HG03460 (cell line): Measurements from ENCODE around the gene RGS9BP.
"Not testable (repeated sequence)": the region's sequence is repeated elsewhere in the genome, so short reads cannot be mapped to it uniquely, and the experiment has no call there.

ENCODE experiments used
- ATAC-seq: cut with Tn5 transposase; IDR thresholded peaks from one replicate; pipeline ENCODE4 v1.9.1; 2021; ENCODE audit not compliant: unreplicated experiment

The RGS9BP gene

DNA sequence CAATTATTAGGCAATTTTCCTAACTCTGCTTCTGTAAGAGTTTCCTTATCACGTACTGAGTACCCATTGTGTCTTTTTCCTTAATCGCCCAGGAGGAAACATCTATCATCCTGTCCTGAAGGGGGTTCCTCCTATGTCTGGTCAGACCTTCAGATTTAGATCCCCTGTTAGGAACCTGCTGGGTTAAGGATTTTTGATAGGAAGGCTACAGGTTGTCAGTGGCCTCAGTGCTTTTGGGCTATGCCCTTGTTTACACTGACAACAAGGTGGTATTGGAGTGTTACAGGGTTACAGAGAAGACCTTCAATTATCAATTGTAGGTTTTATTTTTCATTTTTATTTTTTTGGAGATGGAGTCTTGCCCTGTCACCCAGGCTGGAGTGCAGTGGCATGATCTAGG, 19.2 kb downstream of the RGS9BP start:
- ATAC-seq, result not testable (repeated sequence)

DNA sequence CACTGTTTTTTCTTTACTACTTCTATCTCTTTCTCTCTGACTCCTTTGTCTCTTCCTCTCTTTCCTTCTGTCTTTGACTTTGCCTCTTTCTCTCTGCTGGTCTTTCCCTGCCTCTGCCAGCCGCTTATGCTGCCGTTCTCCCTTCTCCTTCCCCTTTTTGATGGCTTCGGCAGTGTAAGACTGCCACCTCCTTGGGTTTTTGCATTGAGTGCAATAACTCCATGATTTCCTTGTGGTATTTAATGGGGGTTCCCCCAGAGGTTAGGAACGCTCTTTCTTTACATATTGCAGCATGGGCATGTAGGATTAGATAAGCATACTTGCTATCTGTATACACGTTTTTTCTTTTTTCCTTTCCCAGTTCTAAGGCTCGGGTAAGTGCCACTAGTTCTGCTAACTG, 19.9 kb downstream of the RGS9BP start:
- ATAC-seq, result not testable (repeated sequence)

DNA sequence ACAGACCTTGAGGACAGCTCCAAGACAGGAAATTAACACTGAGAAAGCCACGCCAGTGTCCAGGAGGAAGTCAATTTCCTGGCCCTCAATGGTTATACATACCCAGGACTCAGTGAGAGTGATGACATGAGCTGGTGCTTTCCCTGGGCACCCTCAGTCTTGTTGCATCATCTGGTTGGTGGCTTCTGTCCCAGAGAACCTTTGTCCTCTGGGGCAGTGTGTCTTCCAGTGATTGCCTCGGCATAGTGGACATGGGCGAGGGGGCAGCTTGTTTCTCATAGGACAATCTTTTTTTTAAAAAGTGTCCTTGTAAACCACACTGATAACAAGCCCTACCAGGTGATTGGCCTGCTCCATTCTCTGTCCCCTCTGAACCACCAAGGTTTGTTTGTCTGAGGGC, 21.1 kb downstream of the RGS9BP start:
- not testable (repeated sequence) for ATAC-seq

DNA sequence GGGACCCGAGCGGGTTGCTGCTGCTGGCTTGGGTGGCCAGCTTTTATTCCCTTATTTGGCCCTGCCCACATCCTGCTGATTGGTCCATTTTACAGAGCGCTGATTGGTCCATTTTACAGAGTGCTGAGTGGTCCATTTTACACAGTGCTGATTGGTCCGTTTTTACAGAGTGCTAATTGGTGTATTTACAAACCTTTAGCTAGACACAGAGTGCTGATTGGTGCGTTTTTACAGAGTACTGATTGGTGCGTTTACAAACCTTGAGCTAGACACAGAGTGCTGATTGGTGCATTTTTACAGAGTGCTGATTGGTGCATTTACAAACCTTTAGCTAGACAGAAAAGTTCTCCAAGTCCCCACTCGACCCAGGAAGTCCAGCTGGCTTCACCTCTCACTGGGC, 24.5 kb downstream of the RGS9BP start:
- not testable (repeated sequence) for ATAC-seq

DNA sequence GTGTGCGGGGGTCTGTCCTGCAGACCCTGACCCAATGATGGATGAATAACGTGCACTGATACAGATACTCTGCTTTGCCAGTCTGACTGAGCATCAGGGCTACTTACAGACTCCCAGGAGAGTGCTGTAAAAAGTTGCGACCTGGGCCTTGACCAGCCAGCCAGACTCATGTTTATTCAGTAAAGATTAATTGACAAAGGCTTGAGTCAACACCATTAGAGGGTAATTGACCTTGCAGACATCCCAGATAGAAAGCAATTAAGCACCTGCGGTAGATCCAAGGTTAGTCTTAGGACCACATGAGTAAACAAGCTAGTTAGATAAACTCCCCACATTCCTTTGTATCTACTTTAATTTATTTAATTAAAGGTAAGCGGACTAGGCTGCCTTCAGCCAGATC, 26.4 kb downstream of the RGS9BP start:
- ATAC-seq, result no peak

DNA sequence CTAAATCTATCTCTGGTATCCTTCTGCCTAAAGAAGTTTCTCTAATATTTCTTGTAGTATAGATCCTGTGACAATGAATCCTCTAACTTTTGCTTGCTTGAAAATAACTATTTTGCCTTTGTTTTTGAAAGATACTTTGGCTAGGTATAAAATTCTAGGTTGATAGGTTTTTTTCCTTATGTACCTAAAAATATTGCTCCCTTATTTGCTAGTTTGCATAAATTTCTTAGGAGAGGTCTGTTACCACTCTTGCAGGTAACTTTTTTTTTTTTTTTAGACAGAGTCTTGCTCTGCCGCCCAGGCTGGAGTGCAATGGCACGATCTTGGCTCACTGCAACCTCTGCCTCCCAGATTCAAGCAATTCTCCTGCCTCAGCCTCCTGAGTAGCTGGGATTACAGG, 28.4 kb downstream of the RGS9BP start:
- ATAC-seq, result not testable (repeated sequence)

DNA sequence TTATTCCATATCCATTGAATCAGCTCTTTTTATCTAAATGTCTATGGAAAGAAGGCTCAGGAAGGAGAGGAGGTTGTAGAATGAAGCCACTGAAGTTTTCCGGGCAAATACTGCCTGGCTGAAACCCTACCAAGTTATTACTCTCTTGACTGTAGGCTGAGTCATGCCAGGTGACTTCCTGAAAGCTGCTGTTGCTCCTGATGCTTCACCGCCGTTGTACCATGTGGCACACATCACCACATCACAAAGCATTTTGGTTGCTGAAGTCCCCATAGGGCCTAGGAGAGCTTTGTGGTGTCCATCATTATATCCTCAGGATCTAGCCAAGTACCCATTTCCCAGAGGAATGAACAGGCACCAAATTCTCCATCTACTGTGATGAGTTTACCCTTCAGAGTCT, 32.8 kb downstream of the RGS9BP start:
- ATAC-seq, result no peak

DNA sequence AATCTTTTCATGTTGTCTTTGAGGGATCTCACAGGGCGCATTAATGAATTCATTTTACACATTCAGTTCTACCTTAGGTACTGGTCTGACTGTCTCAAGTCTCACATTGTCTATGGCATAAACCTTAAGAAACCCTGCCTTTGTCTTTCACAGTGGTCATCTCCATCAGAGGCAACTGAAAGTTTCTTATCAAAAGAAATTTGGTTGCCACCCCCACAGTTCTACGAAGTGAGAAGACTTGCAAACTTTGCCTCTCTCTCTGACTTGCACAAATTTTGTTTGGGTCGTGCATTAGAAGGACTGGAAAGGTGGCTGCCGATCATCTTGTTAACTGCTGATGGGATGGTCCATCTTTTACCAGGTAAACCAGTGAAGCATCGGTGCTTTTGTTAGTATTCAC, 33.4 kb downstream of the RGS9BP start:
- no peak for ATAC-seq

DNA sequence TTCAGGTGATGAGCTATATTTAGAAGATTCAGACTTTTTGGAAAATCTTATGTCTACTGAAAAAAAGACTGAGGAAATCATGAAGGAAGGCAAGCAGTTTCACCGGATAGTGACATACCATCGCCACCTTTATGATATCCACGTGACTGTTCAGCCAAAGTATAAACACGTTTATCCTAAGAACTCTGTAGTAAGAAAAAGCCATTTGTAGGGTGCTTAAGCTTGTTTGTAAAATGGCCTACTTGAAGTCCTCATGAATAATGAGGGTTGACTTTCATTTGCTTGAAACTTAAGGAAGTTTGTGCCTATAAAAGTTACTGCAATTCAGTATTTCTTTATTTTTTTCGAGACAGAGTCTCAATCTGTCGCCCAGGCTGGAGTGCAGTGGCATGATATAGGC, 36.1 kb downstream of the RGS9BP start:
- ATAC-seq, result no peak

DNA sequence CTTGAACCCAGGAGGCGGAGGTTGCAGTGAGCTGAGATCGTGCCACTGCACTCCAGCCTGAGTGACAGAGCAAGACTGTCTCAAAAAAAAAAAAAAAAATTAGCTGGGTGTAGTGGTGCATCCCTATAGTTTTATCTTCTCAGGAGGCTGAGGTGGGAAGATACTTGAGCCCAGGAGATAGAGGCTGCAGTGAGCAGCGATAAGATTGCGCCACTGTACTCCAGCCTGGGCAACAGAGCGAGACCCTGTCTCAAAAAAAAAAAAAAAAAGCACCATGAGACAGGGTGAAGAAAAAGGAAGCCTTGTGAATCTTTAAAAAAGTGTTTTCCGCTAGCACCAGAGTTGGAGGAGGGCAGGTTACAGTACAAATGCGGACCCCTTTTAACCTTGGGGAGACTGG, 40.6 kb downstream of the RGS9BP start:
- not testable (repeated sequence) for ATAC-seq

DNA sequence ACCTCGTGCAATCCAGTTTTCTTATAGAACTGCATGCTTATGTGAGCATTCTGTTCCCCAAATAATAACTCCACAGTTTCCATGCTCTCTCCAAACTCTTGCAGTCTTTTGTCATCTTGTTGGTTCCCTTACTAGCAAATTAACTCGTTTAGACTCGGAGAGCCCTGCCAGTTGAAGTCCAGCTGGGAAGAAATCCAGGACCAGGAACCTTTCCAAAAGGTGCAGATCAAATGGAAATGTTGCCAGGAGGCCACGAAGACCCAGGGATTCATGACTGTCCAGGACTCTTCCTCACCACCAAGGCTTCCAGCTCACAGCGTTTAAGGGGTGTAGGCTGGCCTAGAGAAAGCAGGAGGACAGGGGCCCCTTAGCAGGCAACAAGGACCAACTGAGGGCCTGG, 41.8 kb downstream of the RGS9BP start:
- ATAC-seq, result no peak

DNA sequence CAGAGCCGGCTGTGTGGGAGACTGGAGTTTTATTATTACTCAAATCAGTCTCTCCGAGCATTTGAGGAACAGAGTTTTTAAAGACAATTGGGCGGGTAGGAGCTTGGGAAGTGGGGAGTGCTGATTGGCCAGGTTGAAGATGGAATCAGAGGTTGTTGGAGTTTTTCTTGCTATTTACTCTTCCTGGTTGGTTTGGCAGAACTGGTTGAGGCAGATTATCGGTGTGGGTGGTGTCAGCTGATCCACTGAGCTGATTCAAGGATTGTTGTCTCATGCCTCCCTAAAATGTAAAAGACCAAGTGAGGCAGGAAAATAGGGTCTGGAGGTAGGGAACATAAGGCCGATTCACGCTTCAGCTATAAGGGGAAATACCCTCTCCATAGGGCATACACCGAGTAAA, 42.6 kb downstream of the RGS9BP start:
- ATAC-seq, result no peak

DNA sequence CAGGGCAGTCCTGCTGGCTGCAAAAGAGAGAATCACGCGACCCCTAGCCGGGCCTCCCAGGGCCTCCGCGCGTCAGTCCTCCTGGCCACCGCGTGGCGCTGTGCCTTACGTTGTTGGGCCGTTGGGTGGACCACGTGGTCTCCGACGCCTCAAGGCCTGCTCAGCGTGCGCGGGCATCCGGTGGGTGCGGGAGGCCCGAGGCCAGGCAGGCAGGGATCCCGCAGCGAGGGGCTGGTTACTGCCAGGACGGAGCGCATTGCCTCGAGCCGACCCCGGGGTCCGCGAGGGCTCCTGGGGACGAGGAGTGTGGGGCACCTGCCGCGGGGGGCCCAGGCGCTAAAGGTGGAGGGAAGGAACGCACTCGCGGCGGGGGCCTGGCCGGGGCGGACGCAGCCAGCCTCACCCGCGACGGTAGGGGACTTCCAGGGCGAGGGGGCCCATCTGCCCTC, 44.0 kb downstream of the RGS9BP start, which contains the start of gene TDRD12:
Gene TDRD12, plus strand, starts transcription at position 157 of the 449 bp plus-strand sequence. CDS start 306 bp downstream, outside the sequence.
- no peak for ATAC-seq

DNA sequence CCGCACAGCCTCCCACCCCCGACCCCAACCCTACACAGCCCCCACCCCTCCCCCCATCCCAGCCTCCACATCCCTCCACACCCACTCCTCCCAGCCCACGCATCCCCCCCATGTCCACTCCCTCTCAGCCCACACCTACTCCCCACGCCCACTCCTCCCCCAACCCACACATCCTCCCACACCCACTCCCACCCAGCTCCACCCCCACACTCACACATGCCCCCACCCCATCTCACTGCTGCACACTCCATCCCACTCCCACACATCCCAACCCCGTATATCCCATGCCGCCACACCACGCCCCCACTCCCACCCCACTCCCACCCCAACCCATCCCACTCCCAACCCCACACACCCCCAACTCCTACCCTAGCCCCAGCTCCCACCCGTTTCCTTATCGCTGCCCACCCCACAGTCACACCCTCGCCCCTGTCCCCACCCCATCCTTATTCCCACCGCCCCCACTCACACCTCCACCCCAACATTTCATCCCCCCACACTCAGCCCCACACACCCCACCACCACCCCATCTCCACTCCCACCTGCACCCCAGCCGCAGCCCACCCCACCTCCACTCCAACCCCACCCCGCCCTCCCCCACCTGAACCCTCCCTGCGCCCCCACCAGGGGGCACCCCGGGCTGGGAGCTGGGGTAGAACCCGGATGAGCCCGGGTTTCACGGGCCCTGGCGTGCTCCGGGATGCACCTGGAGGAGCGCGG, 44.7 kb downstream of the RGS9BP start:
- ATAC-seq, result no peak

DNA sequence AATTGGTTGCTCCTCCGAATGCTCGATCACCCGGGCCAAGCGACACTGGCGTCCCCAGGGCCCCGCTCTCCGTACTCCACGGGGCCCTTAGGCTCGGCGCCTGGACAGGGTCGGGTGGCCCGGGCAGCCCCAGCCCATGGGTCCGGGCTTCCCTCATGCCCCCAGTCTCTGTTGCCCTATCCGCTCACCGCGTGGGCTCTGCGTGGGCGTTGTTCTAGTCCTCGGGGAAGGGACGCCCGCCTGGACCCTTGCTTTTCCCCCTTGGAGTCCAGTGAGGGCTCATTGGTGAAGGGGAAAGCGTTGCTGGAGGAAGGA, 45.2 kb downstream of the RGS9BP start:
- ATAC-seq, result no peak
